ENCODE data around the gene GPR87. TPM values are rescaled to one million over a fixed set of nuclear protein-coding genes. Genes with fewer than 3 reads are reported as not detected.

The GPR87 gene
- total RNA-seq, 1 donor from 2014 or later = 4.1 TPM

DNA sequence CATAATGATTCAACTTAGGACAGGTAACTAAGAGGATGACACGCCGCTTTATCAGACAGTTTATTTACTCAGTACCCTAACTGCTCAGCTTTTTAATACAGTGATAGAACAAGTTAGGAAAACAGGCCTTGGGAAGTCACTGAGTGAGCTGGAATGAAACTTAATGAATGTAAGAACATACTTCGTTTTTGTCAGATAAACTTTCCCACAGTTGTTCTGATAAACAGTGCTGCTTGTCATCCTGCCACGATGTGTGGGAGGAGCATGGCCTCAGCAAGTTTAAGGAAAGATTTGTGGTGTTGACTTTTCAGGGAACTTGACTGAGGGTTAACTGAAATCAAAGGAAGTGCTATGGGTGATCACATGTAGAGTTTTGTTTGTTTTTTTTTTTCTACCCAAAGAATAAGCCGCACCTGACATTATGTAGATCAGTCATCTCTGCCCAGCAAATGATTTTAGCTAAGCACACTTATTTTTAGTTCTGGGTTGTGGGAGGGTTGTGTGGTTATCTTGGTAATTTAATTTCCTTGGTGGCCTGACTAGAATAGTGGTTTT is 32.6 kb downstream of the GPR87 start:
- DNase-seq (ENCODE audit: low spot score) = peak; percentile 7

DNA sequence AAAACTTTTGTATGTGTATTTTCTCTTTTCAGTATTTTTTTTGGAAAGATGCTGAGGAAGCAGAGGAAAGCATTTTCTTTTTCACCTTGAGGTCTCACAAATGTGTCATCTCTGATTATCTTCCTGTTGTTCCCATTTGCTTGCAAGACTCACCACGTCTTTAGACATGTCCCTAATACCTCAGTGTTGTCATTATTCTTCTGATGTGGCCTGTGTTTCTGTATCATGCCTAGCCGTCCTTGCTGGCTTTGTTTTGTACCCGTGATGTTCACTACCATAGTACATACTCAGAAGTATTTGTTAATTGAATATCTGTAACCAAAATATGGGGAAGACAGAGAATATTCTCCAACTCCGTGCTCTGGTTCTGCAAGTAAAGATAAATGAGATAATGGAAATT is 33.2 kb downstream of the GPR87 start:
- DNase-seq (ENCODE audit: low spot score) = no peak

GRCh38 chr3:151282921-151283320 is 33.7 kb downstream of the GPR87 start:
- peak; percentile 66 for DNase-seq (ENCODE audit: low spot score)

DNA sequence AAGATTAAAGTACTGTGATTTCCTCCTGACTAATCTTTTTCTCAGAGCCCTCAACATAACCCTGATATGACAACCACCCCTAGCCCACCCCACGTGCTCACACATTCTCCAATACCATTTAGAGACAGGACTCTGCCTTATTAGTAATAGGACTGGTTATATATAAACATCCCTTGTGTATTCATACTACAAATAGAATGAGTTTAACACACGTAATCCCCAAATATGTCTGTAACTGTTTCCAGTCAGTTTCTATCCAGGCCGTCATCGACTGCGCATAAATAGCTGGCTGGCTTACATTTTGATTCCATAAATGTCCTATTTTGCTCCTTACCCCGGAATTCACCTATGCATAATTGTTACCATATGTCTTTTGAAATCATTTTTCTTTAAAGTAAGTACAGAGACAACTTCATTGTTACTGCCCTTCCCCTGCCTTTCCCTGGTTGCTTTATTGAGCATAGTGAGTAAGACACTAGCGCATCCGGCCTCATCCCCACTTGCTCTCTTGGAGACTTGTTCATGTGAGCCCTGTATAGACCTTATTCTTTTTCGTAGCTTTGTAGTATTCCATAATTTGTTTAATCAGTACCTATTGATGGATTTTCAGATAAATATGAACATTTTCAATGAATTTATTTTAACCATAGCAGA is 34.8 kb downstream of the GPR87 start:
- peak; percentile 36 for DNase-seq (ENCODE audit: low spot score)

DNA sequence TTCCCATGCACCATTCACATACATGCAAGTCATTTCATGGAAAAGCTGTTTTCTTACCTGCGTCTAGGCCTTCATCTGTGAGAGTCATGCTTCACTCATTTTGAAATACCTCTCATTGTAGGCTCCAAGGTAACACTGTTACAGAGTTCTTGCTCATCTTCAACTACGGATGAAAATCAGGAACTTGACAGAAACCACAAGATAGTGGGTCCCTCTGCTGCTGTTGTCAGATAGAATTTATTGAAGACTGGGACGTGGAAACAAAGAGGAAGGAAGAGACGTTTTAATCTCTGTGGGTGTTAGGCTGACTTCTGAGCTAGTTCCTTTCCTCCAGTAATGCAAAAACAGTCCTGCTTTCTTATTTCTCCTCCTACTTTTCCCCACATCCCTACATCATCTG is 38.4 kb downstream of the GPR87 start, which contains the start of gene P2RY14:
Gene P2RY14, minus strand, starts transcription at position 313 of the 400 bp plus-strand sequence. CDS start 64,226 bp downstream, outside the sequence.
- DNase-seq (ENCODE audit: low spot score) = no peak

GRCh38 chr3:151276687-151277042 is 40.0 kb downstream of the GPR87 start:
- no peak for DNase-seq (ENCODE audit: low spot score)

- DNase-seq (ENCODE audit: low spot score) = no peak
Measured at GRCh38 chr3:151276038-151276686, 40.5 kb downstream of the GPR87 start.

DNA sequence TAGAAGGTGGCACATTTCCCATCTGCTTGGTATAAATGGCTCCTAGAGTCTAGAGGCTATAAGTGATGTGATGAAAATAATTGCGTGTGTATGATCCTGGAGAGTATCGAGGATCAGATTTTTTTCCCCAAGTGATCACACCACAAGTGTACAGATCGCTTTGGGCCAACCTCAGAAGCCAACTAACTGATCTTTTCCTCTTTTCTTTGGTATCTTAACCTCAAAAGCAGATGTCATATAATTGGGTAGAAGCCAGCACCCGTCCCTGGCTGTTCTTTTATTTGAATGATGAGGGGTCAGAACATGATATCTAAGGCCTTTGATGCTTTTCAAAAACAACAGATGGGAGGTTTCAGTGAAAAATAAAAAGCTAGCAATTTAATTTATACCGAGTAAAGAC is 41.5 kb downstream of the GPR87 start:
- DNase-seq (ENCODE audit: low spot score) = no peak

- DNase-seq (ENCODE audit: low spot score) = no peak
Measured at GRCh38 chr3:151269631-151270030, 47.0 kb downstream of the GPR87 start.

GRCh38 chr3:151268267-151269235 is 48.1 kb downstream of the GPR87 start:
- DNase-seq (ENCODE audit: low spot score) = no peak

DNA sequence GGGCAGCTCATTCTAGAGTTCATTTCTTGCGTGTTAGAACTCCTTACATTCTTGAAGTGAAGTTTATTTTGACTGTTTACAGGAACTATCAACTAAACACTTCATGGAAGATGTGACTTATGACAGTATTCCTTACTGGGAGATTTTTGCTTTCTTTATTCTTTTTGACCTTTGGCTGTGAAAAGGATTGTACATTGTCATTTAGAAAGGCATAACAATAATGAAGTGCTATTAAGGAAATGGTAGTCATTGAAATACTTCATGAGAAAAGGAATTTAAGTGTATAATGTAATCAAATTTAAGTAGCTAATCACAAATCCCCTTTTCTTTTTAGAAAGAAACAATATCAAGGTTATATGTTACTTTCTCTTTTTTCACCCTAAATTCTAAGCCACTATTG is 49.6 kb downstream of the GPR87 start:
- no peak for DNase-seq (ENCODE audit: low spot score)

GRCh38 chr3:151265866-151266265 is 50.8 kb downstream of the GPR87 start:
- DNase-seq (ENCODE audit: low spot score) = peak; percentile 35

- no peak for DNase-seq (ENCODE audit: low spot score)
Measured at GRCh38 chr3:151265166-151265565, 51.5 kb downstream of the GPR87 start.

GRCh38 chr3:151264605-151265004 is 52.0 kb downstream of the GPR87 start:
- DNase-seq (ENCODE audit: low spot score) = no peak

GRCh38 chr3:151262871-151263525 is 53.6 kb downstream of the GPR87 start:
- no peak for DNase-seq (ENCODE audit: low spot score)

DNA sequence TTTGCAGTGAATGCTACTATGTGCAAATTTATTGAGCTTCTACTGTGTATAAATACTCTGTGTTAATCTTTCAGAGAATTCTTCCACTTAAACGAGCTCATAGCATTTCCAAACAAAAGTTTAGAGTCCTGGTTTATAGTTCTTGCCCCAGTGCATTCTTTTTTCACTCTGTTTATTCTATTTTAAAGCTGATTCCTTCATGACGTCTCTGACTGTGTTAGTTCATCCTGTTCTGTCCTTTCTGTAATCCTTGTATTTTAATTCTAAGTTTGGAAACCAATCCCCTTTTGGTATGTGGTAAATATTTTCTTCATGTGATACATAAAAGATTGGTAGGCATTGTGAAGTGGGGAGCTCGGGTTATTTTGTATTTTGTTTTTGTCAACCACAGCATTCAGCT is 57.0 kb downstream of the GPR87 start:
- DNase-seq (ENCODE audit: low spot score) = no peak

DNA sequence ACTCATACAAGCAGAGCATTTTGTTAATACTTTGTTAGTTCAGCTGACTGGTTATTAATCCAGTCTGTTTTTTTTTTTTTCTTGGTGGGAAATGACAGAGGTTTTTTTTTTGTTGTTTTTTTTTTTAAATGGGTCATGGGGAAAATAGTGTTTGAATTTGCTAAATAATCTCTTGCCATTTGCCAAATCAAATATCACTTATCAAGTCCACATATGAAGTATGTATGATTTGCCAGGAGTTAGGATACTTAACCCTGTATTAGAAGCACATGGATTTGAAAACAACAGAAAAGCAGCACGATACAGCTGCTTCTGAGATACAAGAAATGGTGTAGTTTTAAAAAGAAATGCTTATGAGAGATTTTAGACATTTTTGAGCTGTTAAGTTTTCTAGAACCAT is 59.9 kb downstream of the GPR87 start:
- DNase-seq (ENCODE audit: low spot score) = no peak

- no peak for DNase-seq (ENCODE audit: low spot score)
Measured at GRCh38 chr3:151248772-151249337, 67.8 kb downstream of the GPR87 start.

Measured in umbilical cord (tissue), 2 donors.